Trophoblast cell (in vitro differentiated cells and primary cell): Measurements from ENCODE around the gene KANSL2.

ENCODE experiments used
- DNase-seq, 2 donors: peaks; one replicate each; pipeline ENCODE4 v3.0.0-alpha.2; 2016
- H2AFZ ChIP-seq: 2 replicates; pipeline ENCODE4 v1.6.1; 2013; ENCODE audit warnings: low read length, moderate library complexity, mild to moderate bottlenecking; ENCODE audit not compliant: insufficient read depth, poor library complexity
- H2AK5ac ChIP-seq: 2 replicates; pipeline ENCODE4 v1.6.1; 2013; ENCODE audit warnings: mild to moderate bottlenecking, low read length
- H2BK120ac ChIP-seq: 2 replicates; pipeline ENCODE4 v1.6.1; 2013; ENCODE audit warnings: low read length, mild to moderate bottlenecking, moderate library complexity; ENCODE audit not compliant: insufficient read depth, poor library complexity
- H2BK12ac ChIP-seq: 2 replicates; pipeline ENCODE4 v1.6.1; 2013; ENCODE audit warnings: mild to moderate bottlenecking, low read length, moderate library complexity
- H2BK5ac ChIP-seq: 2 replicates; pipeline ENCODE4 v1.6.1; 2013; ENCODE audit warnings: low read length, low read depth, moderate library complexity, mild to moderate bottlenecking; ENCODE audit not compliant: poor library complexity
- H3K14ac ChIP-seq: 2 replicates; pipeline ENCODE4 v1.6.1; 2013; ENCODE audit warnings: mild to moderate bottlenecking, low read length
- H3K18ac ChIP-seq: 2 replicates; pipeline ENCODE4 v1.6.1; 2013; ENCODE audit warnings: mild to moderate bottlenecking, low read length
- H3K23ac ChIP-seq: 2 replicates; pipeline ENCODE4 v1.6.1; 2013; ENCODE audit warnings: low read length
- H3K27ac ChIP-seq: 2 replicates; pipeline ENCODE4 v1.5.1; 2013; ENCODE audit warnings: low read depth, mild to moderate bottlenecking, inconsistent platforms, low read length, moderate library complexity
- H3K27me3 ChIP-seq: 2 replicates; pipeline ENCODE4 v1.6.1; 2013; ENCODE audit warnings: inconsistent platforms, mild to moderate bottlenecking, low read length, moderate library complexity; ENCODE audit not compliant: insufficient read depth
- H3K36me3 ChIP-seq, 2 experiments: 1 replicate in 1 of 2; 2 replicates in 1 of 2; pipeline ENCODE4 v1.6.1; 2013; ENCODE audit warnings: low read length in 2 of 2, mild to moderate bottlenecking in 2 of 2, moderate library complexity in 1 of 2; ENCODE audit not compliant: insufficient read depth in 2 of 2, control insufficient read depth in 1 of 2
- H3K4ac ChIP-seq: 2 replicates; pipeline ENCODE4 v1.6.1; 2013; ENCODE audit warnings: low read depth, mild to moderate bottlenecking, low read length, moderate library complexity
- H3K4me1 ChIP-seq, 2 experiments: 1 replicate in 1 of 2; 2 replicates in 1 of 2; pipeline ENCODE4 v1.6.1; 2013; ENCODE audit warnings: low read length in 2 of 2, mild to moderate bottlenecking in 2 of 2, moderate library complexity in 1 of 2; ENCODE audit not compliant: insufficient read depth in 2 of 2, control insufficient read depth in 1 of 2
- H3K4me2 ChIP-seq: 2 replicates; pipeline ENCODE4 v1.6.1; 2013; ENCODE audit warnings: inconsistent platforms, mild to moderate bottlenecking, low read length, moderate library complexity
- H3K4me3 ChIP-seq: 2 replicates; pipeline ENCODE4 v1.5.1; 2013; ENCODE audit warnings: mild to moderate bottlenecking, low read depth, low read length, inconsistent platforms
- H3K79me1 ChIP-seq: one replicate; pipeline ENCODE4 v1.6.1; 2013; ENCODE audit warnings: low read length
- H3K79me2 ChIP-seq: 2 replicates; pipeline ENCODE4 v1.6.1; 2013; ENCODE audit warnings: low read length, mild to moderate bottlenecking; ENCODE audit not compliant: control insufficient read depth, insufficient read depth, poor library complexity
- H3K9ac ChIP-seq: 2 replicates; pipeline ENCODE4 v1.6.1; 2013; ENCODE audit warnings: mild to moderate bottlenecking, low read length
- H3K9me3 ChIP-seq: 2 replicates; pipeline ENCODE4 v1.6.1; 2013; ENCODE audit warnings: low read depth, mild to moderate bottlenecking, control low read depth, inconsistent platforms, low read length; ENCODE audit not compliant: insufficient read depth
- H4K12ac ChIP-seq: 2 replicates; pipeline ENCODE4 v1.6.1; 2013; ENCODE audit warnings: low read depth, mild to moderate bottlenecking, low read length, moderate library complexity
- H4K8ac ChIP-seq: 2 replicates; pipeline ENCODE4 v1.6.1; 2013; ENCODE audit warnings: low read depth, mild to moderate bottlenecking, low read length, moderate library complexity
- H4K91ac ChIP-seq: one replicate; pipeline ENCODE4 v1.6.1; 2013; ENCODE audit warnings: low read depth, mild to moderate bottlenecking, low read length, moderate library complexity
- WGBS: extraction: QIAGEN DNeasy Blood & Tissue Kit; methylation state at CpG from one replicate; pipeline ENCODE4 v1.1.7; 2013; ENCODE audit warnings: missing lambda C conversion rate; ENCODE audit not compliant: insufficient read length, insufficient coverage; ENCODE audit errors: extremely low coverage; 5-methylcytosine and 5-hydroxymethylcytosine counted together

Gene KANSL2

GRCh38 chr12:48690436-48690835 is 8.4 kb upstream of the KANSL2 start:
- H3K9ac ChIP-seq = no peak overlapping the region
- H4K91ac ChIP-seq = no peak overlapping the region
- H3K18ac ChIP-seq = no peak overlapping the region
- no peak overlapping the region for H3K27ac ChIP-seq
- H3K4me2 ChIP-seq = no peak overlapping the region
- no peak overlapping the region for H2AK5ac ChIP-seq
- H3K4me3 ChIP-seq = no peak overlapping the region
- no CpG with 5 or more reads among the region's 4 CpGs for WGBS
- no peak overlapping the region for H2BK5ac ChIP-seq
- no peak overlapping the region for H2AFZ ChIP-seq
- H4K12ac ChIP-seq = no peak overlapping the region
- peaks cover 13 to 23% of the 10 kb centered on the region in 2 experiments for H3K36me3 ChIP-seq
- H3K79me2 ChIP-seq = no peaks in the 10 kb centered on the region
- H3K79me1 ChIP-seq = no peaks in the 10 kb centered on the region
- H3K9me3 ChIP-seq = no peaks in the 10 kb centered on the region
- H3K4ac ChIP-seq = no peak overlapping the region
- no peak overlapping the region for H2BK120ac ChIP-seq
- peaks cover 0 to 4% of the 10 kb centered on the region in 2 experiments for H3K4me1 ChIP-seq
- H3K23ac ChIP-seq = no peak overlapping the region
- H3K14ac ChIP-seq = no peak overlapping the region
- DNase-seq = no peak
- no peak overlapping the region for H2BK12ac ChIP-seq
- no peak overlapping the region for H4K8ac ChIP-seq
- no peaks in the 10 kb centered on the region for H3K27me3 ChIP-seq

- H3K4me3 ChIP-seq = no peak overlapping the region
- no peaks in the 10 kb centered on the region for H3K79me1 ChIP-seq
- H3K36me3 ChIP-seq = peaks cover 5 to 14% of the 10 kb centered on the region in 2 experiments
- no peak overlapping the region for H3K4me2 ChIP-seq
- no peak overlapping the region for H4K91ac ChIP-seq
- H3K79me2 ChIP-seq = no peaks in the 10 kb centered on the region
- H3K18ac ChIP-seq = no peak overlapping the region
- no peak overlapping the region for H4K12ac ChIP-seq
- no peak overlapping the region for H3K9ac ChIP-seq
- no peak overlapping the region for H2BK5ac ChIP-seq
- no peak for DNase-seq
- H3K23ac ChIP-seq = no peak overlapping the region
- no peak overlapping the region for H2BK12ac ChIP-seq
- H2AFZ ChIP-seq = no peak overlapping the region
- no peak overlapping the region for H3K4ac ChIP-seq
- no peak overlapping the region for H3K14ac ChIP-seq
- H3K27ac ChIP-seq = no peak overlapping the region
- H2AK5ac ChIP-seq = no peak overlapping the region
- WGBS = no CpG with 5 or more reads among the region's 1 CpG
- no peaks in the 10 kb centered on the region for H3K9me3 ChIP-seq
- H4K8ac ChIP-seq = no peak overlapping the region
- H3K27me3 ChIP-seq = no peaks in the 10 kb centered on the region
- no peak overlapping the region for H2BK120ac ChIP-seq
- H3K4me1 ChIP-seq = peaks cover 0 to 4% of the 10 kb centered on the region in 2 experiments
Measured at GRCh38 chr12:48688836-48689235, 6.8 kb upstream of the KANSL2 start.

- Histone ChIP-seq H3K4me2 (no peak overlapping the region), H3K9me3 (no peaks in the 10 kb centered on the region), H3K27ac (no peak overlapping the region), H3K36me3 (peaks cover 0 to 3% of the 10 kb centered on the region in 2 experiments), H2BK5ac (no peak overlapping the region), H2BK12ac (no peak overlapping the region), H3K79me1 (no peaks in the 10 kb centered on the region), H3K4me1 (peaks cover 0 to 4% of the 10 kb centered on the region in 2 experiments), H3K4me3 (no peak overlapping the region), H3K4ac (no peak overlapping the region), H2AFZ (no peak overlapping the region), H4K91ac (no peak overlapping the region), H3K14ac (no peak overlapping the region), H3K23ac (no peak overlapping the region), H4K12ac (no peak overlapping the region), H3K18ac (no peak overlapping the region), H2BK120ac (no peak overlapping the region), H3K9ac (no peak overlapping the region), H3K27me3 (no peaks in the 10 kb centered on the region), H2AK5ac (no peak overlapping the region), H3K79me2 (no peaks in the 10 kb centered on the region), H4K8ac (no peak overlapping the region)
- no peak for DNase-seq
- no CpG with 5 or more reads among the region's 4 CpGs for WGBS
Measured at GRCh38 chr12:48687592-48687991, 5.6 kb upstream of the KANSL2 start.

- H3K27me3 ChIP-seq = no peaks in the 10 kb centered on the region
- no peak overlapping the region for H3K9ac ChIP-seq
- no peak overlapping the region for H3K4me2 ChIP-seq
- no peaks in the 10 kb centered on the region for H3K9me3 ChIP-seq
- peaks cover 4% of the 10 kb centered on the region for H3K79me1 ChIP-seq
- no peak overlapping the region for H2AK5ac ChIP-seq
- no peak overlapping the region for H3K14ac ChIP-seq
- H4K12ac ChIP-seq = no peak overlapping the region
- H3K4me1 ChIP-seq = peaks cover 0 to 4% of the 10 kb centered on the region in 2 experiments
- H3K27ac ChIP-seq = no peak overlapping the region
- no peak overlapping the region for H3K23ac ChIP-seq
- no peak overlapping the region for H3K4me3 ChIP-seq
- H4K8ac ChIP-seq = no peak overlapping the region
- H3K79me2 ChIP-seq = peaks cover 2% of the 10 kb centered on the region
- no peak for DNase-seq
- whole genome bisulfite sequencing = no CpG with 5 or more reads among the region's 6 CpGs
- H2BK120ac ChIP-seq = no peak overlapping the region
- H3K4ac ChIP-seq = no peak overlapping the region
- H2BK12ac ChIP-seq = peak overlapping the region; percentile 19
- peaks cover 0 to 3% of the 10 kb centered on the region in 2 experiments for H3K36me3 ChIP-seq
- no peak overlapping the region for H4K91ac ChIP-seq
- no peak overlapping the region for H2AFZ ChIP-seq
- H3K18ac ChIP-seq = no peak overlapping the region
- no peak overlapping the region for H2BK5ac ChIP-seq
Measured at GRCh38 chr12:48686615-48687334, 4.7 kb upstream of the KANSL2 start.
